ENCODE measurements around the gene ZNF648.

Gene ZNF648, protein sequence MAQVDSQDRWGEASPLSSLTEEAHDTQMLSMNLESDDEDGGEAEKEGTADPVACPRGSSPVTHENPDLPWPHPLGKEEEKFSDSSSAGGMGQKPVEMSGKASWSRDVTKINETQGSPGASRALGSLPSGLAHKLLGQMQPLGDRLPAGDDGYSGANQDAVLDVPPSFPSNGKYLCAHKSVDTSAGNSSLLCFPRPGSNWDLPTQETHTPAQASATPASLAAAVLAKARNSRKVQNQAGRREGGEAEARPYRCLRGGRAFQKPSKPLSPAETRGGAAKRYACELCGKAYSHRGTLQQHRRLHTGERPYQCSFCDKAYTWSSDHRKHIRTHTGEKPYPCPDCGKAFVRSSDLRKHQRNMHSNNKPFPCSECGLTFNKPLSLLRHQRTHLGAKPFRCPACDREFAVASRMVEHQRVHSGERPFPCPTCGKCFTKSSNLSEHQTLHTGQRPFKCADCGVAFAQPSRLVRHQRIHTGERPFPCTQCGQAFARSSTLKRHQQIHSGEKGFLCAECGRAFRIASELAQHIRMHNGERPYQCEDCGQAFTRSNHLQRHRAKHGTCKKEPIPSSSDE

GRCh38 chr1:182061594-182061993 lies at the start of gene ZNF648:
Gene ZNF648, minus strand, starts transcription at chr1:182061712. Its CDS starts 3,702 bp downstream, at chr1:182058010.
- TF ChIP-seq, protein P1, sequence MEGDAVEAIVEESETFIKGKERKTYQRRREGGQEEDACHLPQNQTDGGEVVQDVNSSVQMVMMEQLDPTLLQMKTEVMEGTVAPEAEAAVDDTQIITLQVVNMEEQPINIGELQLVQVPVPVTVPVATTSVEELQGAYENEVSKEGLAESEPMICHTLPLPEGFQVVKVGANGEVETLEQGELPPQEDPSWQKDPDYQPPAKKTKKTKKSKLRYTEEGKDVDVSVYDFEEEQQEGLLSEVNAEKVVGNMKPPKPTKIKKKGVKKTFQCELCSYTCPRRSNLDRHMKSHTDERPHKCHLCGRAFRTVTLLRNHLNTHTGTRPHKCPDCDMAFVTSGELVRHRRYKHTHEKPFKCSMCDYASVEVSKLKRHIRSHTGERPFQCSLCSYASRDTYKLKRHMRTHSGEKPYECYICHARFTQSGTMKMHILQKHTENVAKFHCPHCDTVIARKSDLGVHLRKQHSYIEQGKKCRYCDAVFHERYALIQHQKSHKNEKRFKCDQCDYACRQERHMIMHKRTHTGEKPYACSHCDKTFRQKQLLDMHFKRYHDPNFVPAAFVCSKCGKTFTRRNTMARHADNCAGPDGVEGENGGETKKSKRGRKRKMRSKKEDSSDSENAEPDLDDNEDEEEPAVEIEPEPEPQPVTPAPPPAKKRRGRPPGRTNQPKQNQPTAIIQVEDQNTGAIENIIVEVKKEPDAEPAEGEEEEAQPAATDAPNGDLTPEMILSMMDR (IDR thresholded peaks at IDR 0.05; ENCODE audit: borderline replicate concordance, insufficient read depth, low read depth, low read length), result no peak
- no peak within 1 kb of the TSS for H3K4me3 ChIP-seq (ENCODE audit: low read depth, low read length)

DNA sequence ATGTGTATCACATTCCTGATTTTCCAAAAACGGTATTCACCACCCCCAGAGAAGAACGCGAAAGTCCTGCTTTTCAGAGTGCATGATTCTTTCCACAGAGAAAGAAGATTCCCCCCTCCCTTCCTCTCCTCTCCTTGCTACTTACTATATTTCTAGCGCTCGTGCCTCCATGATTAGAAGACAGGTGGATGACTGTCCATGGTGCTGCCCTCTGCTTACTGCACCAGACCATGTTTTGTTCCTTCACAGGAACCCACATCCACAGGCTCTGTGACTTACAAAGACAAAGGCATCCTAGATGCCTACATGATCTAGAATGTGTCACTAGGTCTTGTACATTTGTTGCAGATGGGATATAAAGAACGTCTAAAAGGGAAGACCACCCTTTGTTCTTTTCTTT lies 49.1 kb upstream of the ZNF648 start:
- TF ChIP-seq, protein P1 (IDR thresholded peaks at IDR 0.05; ENCODE audit: borderline replicate concordance, insufficient read depth, low read depth, low read length), result no peak
- no peak overlapping the region for H3K4me3 ChIP-seq (ENCODE audit: low read depth, low read length)

- H3K4me3 ChIP-seq (ENCODE audit: low read depth, low read length), result no peak overlapping the region
- TF ChIP-seq, protein P1 (IDR thresholded peaks at IDR 0.05; ENCODE audit: borderline replicate concordance, insufficient read depth, low read depth, low read length), result no peak
Observed at GRCh38 chr1:182109771-182110170, 48.3 kb upstream of the ZNF648 start.

- no peak overlapping the region for H3K4me3 ChIP-seq (ENCODE audit: low read depth, low read length)
- TF ChIP-seq, protein P1 (IDR thresholded peaks at IDR 0.05; ENCODE audit: borderline replicate concordance, insufficient read depth, low read depth, low read length), result no peak
Observed at GRCh38 chr1:182107209-182107608, 45.7 kb upstream of the ZNF648 start.

DNA sequence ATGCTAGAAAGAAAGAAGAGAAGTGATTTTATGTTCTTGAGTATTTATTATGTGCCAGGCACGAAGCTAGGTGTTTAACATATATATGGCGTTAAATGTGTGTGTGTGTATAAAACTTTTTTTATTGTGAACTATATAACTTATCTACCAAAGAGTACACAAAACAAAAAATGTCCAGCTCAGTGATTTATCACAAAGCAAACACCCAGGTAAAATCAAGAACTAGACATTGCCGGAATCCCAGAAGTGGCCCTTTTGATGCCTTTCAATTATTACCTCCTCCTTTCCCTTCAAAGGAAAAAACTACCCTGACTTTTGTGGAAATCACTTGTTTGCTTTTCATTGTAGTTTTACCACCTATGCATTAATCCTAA lies 40.5 kb upstream of the ZNF648 start:
- TF ChIP-seq, protein P1 (IDR thresholded peaks at IDR 0.05; ENCODE audit: borderline replicate concordance, insufficient read depth, low read depth, low read length), result no peak
- H3K4me3 ChIP-seq (ENCODE audit: low read depth, low read length), result no peak overlapping the region

- TF ChIP-seq, protein P1 (IDR thresholded peaks at IDR 0.05; ENCODE audit: borderline replicate concordance, insufficient read depth, low read depth, low read length), result no peak
- H3K4me3 ChIP-seq (ENCODE audit: low read depth, low read length), result no peak overlapping the region
Observed at GRCh38 chr1:182101415-182102042, 40.0 kb upstream of the ZNF648 start.

Data from GM12875 (cell line).